ENCODE data around the gene MPC1L.

Gene MPC1L

GRCh38 chrX:40625294-40625693 is 2.1 kb downstream of the MPC1L start:
- no peaks in the 10 kb centered on the region for H3K79me2 ChIP-seq (ENCODE audit: insufficient read depth, low read length)
- H3K27ac ChIP-seq (ENCODE audit: low read depth, low read length, poor library complexity, severe bottlenecking), result no peak overlapping the region
- H3K4me3 ChIP-seq (ENCODE audit: low read depth, low read length, poor library complexity, severe bottlenecking), result no peak overlapping the region
- H3K9me3 ChIP-seq (ENCODE audit: low read length), result no peaks in the 10 kb centered on the region
- H2AFZ ChIP-seq (ENCODE audit: low read length), result no peak overlapping the region
- no peaks in the 10 kb centered on the region for H4K20me1 ChIP-seq (ENCODE audit: insufficient read depth, low read length)
- H3K4me2 ChIP-seq (ENCODE audit: low read length), result no peak overlapping the region
- no peak for TF ChIP-seq EZH2 (IDR thresholded peaks at IDR 0.05; ENCODE audit: borderline replicate concordance, low read length)
- TF ChIP-seq CTCF (IDR thresholded peaks at IDR 0.05; ENCODE audit: low read length), result no peak
- H3K9me2 ChIP-seq (ENCODE audit: low read depth, low read length), result no peaks in the 10 kb centered on the region
- no peaks in the 10 kb centered on the region for H3K27me3 ChIP-seq (ENCODE audit: insufficient read depth, low read length)
- no peaks in the 10 kb centered on the region for H3F3A ChIP-seq (ENCODE audit: insufficient read depth, low read length)
- H3K4me1 ChIP-seq (ENCODE audit: insufficient read depth, low read length, severe bottlenecking), result no peaks in the 10 kb centered on the region
- H3K9ac ChIP-seq (ENCODE audit: low read length), result no peak overlapping the region
- H3K36me3 ChIP-seq (ENCODE audit: insufficient read depth, low read length), result peaks cover 24% of the 10 kb centered on the region

- H3K9ac ChIP-seq (ENCODE audit: low read length), result no peak overlapping the region
- no peak overlapping the region for H2AFZ ChIP-seq (ENCODE audit: low read length)
- H3K9me2 ChIP-seq (ENCODE audit: low read depth, low read length), result no peaks in the 10 kb centered on the region
- TF ChIP-seq EZH2 (IDR thresholded peaks at IDR 0.05; ENCODE audit: borderline replicate concordance, low read length) (no peak), CTCF (IDR thresholded peaks at IDR 0.05; ENCODE audit: low read length) (no peak)
- H3K27me3 ChIP-seq (ENCODE audit: insufficient read depth, low read length), result no peaks in the 10 kb centered on the region
- H3K4me2 ChIP-seq (ENCODE audit: low read length), result no peak overlapping the region
- no peaks in the 10 kb centered on the region for H4K20me1 ChIP-seq (ENCODE audit: insufficient read depth, low read length)
- H3K79me2 ChIP-seq (ENCODE audit: insufficient read depth, low read length), result no peaks in the 10 kb centered on the region
- no peaks in the 10 kb centered on the region for H3K9me3 ChIP-seq (ENCODE audit: low read length)
- no peaks in the 10 kb centered on the region for H3K4me1 ChIP-seq (ENCODE audit: insufficient read depth, low read length, severe bottlenecking)
- no peak overlapping the region for H3K27ac ChIP-seq (ENCODE audit: low read depth, low read length, poor library complexity, severe bottlenecking)
- no peak overlapping the region for H3K4me3 ChIP-seq (ENCODE audit: low read depth, low read length, poor library complexity, severe bottlenecking)
- H3F3A ChIP-seq (ENCODE audit: insufficient read depth, low read length), result no peaks in the 10 kb centered on the region
- peaks cover 50% of the 10 kb centered on the region for H3K36me3 ChIP-seq (ENCODE audit: insufficient read depth, low read length)
These were observed 5.3 kb downstream of the MPC1L start for GRCh38 chrX:40628506-40628905.

GRCh38 chrX:40632199-40632598 is 9.0 kb downstream of the MPC1L start:
- Histone ChIP-seq H3K4me3 (ENCODE audit: low read depth, low read length, poor library complexity, severe bottlenecking) (no peak overlapping the region), H3F3A (ENCODE audit: insufficient read depth, low read length) (no peaks in the 10 kb centered on the region), H3K27ac (ENCODE audit: low read depth, low read length, poor library complexity, severe bottlenecking) (no peak overlapping the region), H3K79me2 (ENCODE audit: insufficient read depth, low read length) (no peaks in the 10 kb centered on the region), H2AFZ (ENCODE audit: low read length) (no peak overlapping the region), H3K4me2 (ENCODE audit: low read length) (no peak overlapping the region), H3K9ac (ENCODE audit: low read length) (no peak overlapping the region), H3K9me2 (ENCODE audit: low read depth, low read length) (no peaks in the 10 kb centered on the region), H4K20me1 (ENCODE audit: insufficient read depth, low read length) (no peaks in the 10 kb centered on the region), H3K4me1 (ENCODE audit: insufficient read depth, low read length, severe bottlenecking) (no peaks in the 10 kb centered on the region), H3K36me3 (ENCODE audit: insufficient read depth, low read length) (peaks cover 86% of the 10 kb centered on the region), H3K27me3 (ENCODE audit: insufficient read depth, low read length) (no peaks in the 10 kb centered on the region), H3K9me3 (ENCODE audit: low read length) (no peaks in the 10 kb centered on the region)
- TF ChIP-seq EZH2 (IDR thresholded peaks at IDR 0.05; ENCODE audit: borderline replicate concordance, low read length), result no peak
- TF ChIP-seq CTCF (IDR thresholded peaks at IDR 0.05; ENCODE audit: low read length), result no peak
